ENCODE data around the gene TIMM10B. TPM values are rescaled to one million over a fixed set of nuclear protein-coding genes. Genes with fewer than 3 reads are reported as not detected.

The TIMM10B gene
- total RNA-seq, 1 donor from 2014 or later = 34.6 TPM

- peak; percentile 23 for TF ChIP-seq CTCF (IDR thresholded peaks at IDR 0.05)
- Histone ChIP-seq H3K36me3 (peaks cover 23% of the 10 kb centered on the region), H3K27me3 (ENCODE audit: low read depth) (no peaks in the 10 kb centered on the region), H3K27ac (peak within 1 kb of the TSS; percentile 88), H3K9me3 (no peaks in the 10 kb centered on the region), H3K4me3 (peak within 1 kb of the TSS; percentile 85), H3K4me1 (peaks cover 18% of the 10 kb centered on the region)
- intact Hi-C loops (cut with DNase I) = no loop called here
- ATAC-seq = peak; percentile 94
- peak; percentile 95 for DNase-seq
These were observed 7.6 kb upstream of the TIMM10B start, which contains the start of gene TRIM3 for GRCh38 chr11:6473451-6474412. Gene TRIM3 (minus strand): TSS chr11:6473941. CDS start chr11:6465695, 8,246 bp downstream.

- Histone ChIP-seq H3K4me3 (peak overlapping the region; percentile 85), H3K27me3 (ENCODE audit: low read depth) (no peaks in the 10 kb centered on the region), H3K9me3 (no peaks in the 10 kb centered on the region), H3K36me3 (peaks cover 30% of the 10 kb centered on the region), H3K4me1 (peaks cover 15% of the 10 kb centered on the region), H3K27ac (peak overlapping the region; percentile 88)
- no peak for TF ChIP-seq CTCF (IDR thresholded peaks at IDR 0.05)
- intact Hi-C loops (cut with DNase I) = no loop called here
- ATAC-seq (no peak), DNase-seq (no peak)
These were observed 6.9 kb upstream of the TIMM10B start for GRCh38 chr11:6474413-6474792.

- peaks cover 35% of the 10 kb centered on the region for H3K36me3 ChIP-seq
- no peak for DNase-seq
- H3K27me3 ChIP-seq (ENCODE audit: low read depth) = no peaks in the 10 kb centered on the region
- H3K4me1 ChIP-seq = peaks cover 17% of the 10 kb centered on the region
- ATAC-seq = no peak
- no peak for TF ChIP-seq CTCF (IDR thresholded peaks at IDR 0.05)
- intact Hi-C loops (cut with DNase I) = no loop called here
- no peaks in the 10 kb centered on the region for H3K9me3 ChIP-seq
- peak overlapping the region; percentile 88 for H3K27ac ChIP-seq
- H3K4me3 ChIP-seq = no peak overlapping the region
These were observed 6.3 kb upstream of the TIMM10B start for GRCh38 chr11:6474806-6475500.

GRCh38 chr11:6475936-6476335, 5.4 kb upstream of the TIMM10B start:
- no peak for DNase-seq
- ATAC-seq = peak in 1 of 2 donors; percentile 2
- no peak overlapping the region for H3K4me3 ChIP-seq
- TF ChIP-seq CTCF (IDR thresholded peaks at IDR 0.05) = no peak
- peaks cover 25% of the 10 kb centered on the region for H3K4me1 ChIP-seq
- no peak overlapping the region for H3K27ac ChIP-seq
- H3K36me3 ChIP-seq = peaks cover 35% of the 10 kb centered on the region
- no peaks in the 10 kb centered on the region for H3K27me3 ChIP-seq (ENCODE audit: low read depth)
- intact Hi-C loops (cut with DNase I) = no loop called here
- H3K9me3 ChIP-seq = no peaks in the 10 kb centered on the region

GRCh38 chr11:6476571-6476970, 4.7 kb upstream of the TIMM10B start:
- Histone ChIP-seq H3K4me1 (peaks cover 25% of the 10 kb centered on the region), H3K9me3 (no peaks in the 10 kb centered on the region), H3K27ac (no peak overlapping the region), H3K4me3 (no peak overlapping the region), H3K36me3 (peaks cover 35% of the 10 kb centered on the region), H3K27me3 (ENCODE audit: low read depth) (no peaks in the 10 kb centered on the region)
- intact Hi-C loops (cut with DNase I) = no loop called here
- no peak for TF ChIP-seq CTCF (IDR thresholded peaks at IDR 0.05)
- ATAC-seq (no peak), DNase-seq (no peak)
